GM12801 (cell line): ENCODE data around the gene TIMD4.

ENCODE experiments used
- TF ChIP-seq, protein P1 (sequence below): IDR thresholded peaks from one replicate; pipeline ENCODE4 v1.5.1; 2011; ENCODE audit warnings: control low read depth; ENCODE audit not compliant: insufficient read length; ENCODE audit errors: extremely low read depth

The TIMD4 gene

DNA sequence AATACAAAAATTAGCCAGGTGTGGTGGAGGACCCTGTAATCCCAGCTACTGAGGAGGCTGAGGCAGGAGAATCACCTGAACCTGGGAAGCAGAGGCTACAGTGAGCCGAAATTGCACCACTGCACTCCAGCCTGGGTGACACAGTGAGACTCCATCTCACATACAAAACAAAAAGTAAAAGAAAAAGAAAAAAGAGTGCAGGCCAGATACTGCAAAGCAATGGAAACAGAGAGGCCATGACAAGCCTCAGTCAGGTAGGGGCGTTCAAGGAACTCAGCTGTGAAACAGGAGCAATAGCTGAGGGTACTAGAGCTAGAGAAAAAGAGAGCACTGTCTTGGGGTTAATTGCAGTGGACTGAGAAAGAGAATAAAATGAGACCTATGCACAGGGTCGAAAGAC is 56.2 kb downstream of the TIMD4 start:
- TF ChIP-seq, protein P1, sequence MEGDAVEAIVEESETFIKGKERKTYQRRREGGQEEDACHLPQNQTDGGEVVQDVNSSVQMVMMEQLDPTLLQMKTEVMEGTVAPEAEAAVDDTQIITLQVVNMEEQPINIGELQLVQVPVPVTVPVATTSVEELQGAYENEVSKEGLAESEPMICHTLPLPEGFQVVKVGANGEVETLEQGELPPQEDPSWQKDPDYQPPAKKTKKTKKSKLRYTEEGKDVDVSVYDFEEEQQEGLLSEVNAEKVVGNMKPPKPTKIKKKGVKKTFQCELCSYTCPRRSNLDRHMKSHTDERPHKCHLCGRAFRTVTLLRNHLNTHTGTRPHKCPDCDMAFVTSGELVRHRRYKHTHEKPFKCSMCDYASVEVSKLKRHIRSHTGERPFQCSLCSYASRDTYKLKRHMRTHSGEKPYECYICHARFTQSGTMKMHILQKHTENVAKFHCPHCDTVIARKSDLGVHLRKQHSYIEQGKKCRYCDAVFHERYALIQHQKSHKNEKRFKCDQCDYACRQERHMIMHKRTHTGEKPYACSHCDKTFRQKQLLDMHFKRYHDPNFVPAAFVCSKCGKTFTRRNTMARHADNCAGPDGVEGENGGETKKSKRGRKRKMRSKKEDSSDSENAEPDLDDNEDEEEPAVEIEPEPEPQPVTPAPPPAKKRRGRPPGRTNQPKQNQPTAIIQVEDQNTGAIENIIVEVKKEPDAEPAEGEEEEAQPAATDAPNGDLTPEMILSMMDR: no peak

DNA sequence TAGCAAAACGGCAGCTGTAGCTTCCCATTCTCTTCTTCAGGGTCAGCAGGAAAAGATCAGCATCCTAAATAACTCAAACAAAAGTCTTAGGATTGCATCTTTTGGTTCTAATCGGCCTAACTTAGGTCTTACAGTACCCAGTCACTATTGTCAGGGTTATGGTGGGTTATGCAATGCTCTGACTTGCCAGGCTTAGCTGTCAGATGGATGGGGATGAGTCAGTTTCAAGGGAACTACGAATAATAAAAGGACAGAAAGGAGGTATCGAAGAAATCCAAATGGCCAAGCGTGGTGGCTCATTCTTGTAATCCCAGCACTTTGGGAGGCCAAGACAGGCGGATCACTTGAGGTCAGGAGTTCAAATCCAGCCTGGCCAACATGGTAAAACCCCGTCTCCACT is 66.5 kb downstream of the TIMD4 start:
- TF ChIP-seq, protein P1: no peak

DNA sequence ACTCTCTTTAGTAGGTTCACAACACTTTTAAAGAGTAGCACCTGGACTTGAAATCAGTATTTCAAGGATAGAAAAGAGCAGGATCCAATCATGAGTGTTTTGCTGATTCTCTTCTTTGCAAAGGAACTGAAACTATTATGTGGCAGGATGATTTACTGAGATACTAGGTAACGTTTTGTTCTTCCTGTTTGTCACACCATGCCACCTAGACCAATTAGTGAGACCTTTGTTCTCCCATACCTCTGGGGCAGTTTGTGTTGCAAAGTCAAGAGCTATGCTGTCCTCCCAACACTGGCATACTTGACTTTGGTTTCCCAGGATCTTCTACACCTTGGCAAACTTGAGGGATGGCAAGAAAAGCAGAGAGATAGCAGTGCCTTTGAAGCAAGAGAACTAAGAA is 69.5 kb downstream of the TIMD4 start:
- TF ChIP-seq, protein P1: no peak

DNA sequence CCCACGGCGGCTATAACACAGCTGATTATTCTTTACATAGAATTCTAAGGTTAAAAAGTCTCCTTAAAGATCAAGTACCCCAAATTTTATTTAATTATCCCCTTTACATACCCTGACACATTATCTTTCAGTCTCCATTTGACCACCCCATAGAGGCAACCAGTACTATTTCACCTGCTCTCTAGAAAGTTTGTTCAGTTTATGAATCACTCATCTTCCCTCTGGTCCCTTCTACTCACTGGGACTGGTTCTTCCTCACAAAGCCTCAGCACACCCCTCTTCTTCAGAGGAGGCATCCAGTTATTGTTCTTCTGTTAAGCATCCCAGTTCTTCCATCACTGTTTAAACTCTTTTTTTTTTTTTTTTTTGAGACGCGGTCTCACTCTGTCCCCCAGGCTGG is 70.2 kb downstream of the TIMD4 start:
- TF ChIP-seq, protein P1: no peak

DNA sequence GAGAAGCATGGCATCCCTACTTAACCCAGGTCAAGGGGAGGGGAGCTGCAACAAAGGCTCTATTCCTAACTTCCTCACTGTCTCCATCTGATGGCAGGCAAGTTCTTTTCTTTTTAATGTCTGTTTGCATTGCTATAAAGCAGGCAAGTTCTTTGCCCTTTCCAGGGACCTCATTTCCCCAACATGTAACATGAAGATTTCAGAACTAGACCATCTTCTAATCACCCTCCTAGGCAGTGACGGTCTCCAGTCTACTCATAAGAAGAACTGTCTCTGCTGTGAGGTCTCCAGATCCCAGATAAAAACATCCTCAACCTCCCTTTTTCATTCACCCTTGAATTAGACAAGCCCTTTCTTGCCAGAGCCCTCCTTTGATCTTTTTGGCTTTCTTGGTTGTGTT is 70.8 kb downstream of the TIMD4 start:
- TF ChIP-seq, protein P1: no peak

DNA sequence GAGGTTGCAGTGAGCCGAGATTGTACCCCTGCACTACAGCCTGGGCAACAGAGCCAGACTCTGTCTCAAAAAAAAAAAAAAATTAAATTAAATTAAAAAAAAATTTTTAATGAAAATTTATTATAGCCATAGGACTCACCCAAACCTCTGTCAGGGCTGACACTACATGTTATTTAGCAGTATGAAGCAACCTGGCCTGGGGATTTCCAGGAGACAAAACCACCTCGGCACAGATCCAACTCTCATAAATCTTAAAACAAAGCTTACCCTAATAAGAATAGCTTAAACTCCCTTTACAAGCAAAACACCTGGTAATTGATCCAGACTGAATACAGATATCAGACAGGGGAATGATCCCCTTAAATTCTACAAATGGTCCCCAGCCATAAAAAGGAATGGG is 74.5 kb downstream of the TIMD4 start:
- TF ChIP-seq, protein P1: no peak

DNA sequence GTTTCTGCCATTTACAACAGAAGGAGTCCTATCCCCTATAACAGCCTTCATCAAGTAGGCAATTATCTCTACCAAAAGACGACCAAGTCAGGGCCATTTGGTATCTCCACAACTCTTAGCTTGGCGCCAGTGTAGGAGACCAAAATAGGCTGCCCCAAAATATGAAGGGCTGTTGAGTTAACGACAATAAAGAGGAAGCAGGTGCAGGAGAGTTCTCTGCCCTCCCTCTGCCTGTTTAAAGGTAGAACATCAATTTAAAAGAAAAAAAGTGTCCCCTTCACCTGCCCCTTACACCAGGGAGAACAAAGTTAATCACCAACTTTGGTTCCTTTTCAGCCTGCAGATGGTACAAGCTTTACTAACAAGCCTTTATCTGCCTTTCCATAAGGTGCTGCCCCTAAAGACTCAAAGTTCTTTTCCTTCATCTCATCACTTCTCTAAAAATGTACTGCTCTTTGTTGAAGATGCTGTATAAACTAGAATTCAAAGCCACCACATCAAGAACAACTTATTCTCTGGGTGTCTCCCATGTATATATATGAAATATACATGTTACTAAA is 79.6 kb downstream of the TIMD4 start:
- TF ChIP-seq, protein P1: no peak
